Heart right ventricle (tissue), 16 donors: Measurements from ENCODE around the gene PCSK6. TPM values are rescaled to one million over a fixed set of nuclear protein-coding genes. Genes with fewer than 3 reads are reported as not detected.
A peak's percentile ranks its signal among the peaks of the same experiment; 100 is the strongest.

ENCODE experiments used
- ATAC-seq, 8 donors: fragments of 200-7000 bp; cut with Tn5 transposase; one replicate each; pipeline ENCODE4 v1.9.1; 2020; ENCODE audit warnings: mild to moderate bottlenecking in 8 of 8, moderate library complexity in 8 of 8, moderate number of reproducible peaks in 1 of 8
- DNase-seq, 2 donors: peaks; one replicate each; pipeline ENCODE4 v3.0.0-alpha.2; 2020
- H3K27ac ChIP-seq, 10 donors: fragments of 200-600 bp; sonication (generic) in 2 of 10; one replicate each; pipeline versions ENCODE4 v1.5.0 to v1.8.0; 2020 to 2022; ENCODE audit warnings: mild to moderate bottlenecking in 3 of 10
- H3K27me3 ChIP-seq, 7 donors: fragments of 200-600 bp; one replicate each; pipeline ENCODE4 v1.8.0; 2021 to 2022; ENCODE audit warnings: mild to moderate bottlenecking in 2 of 7
- H3K36me3 ChIP-seq, 9 donors: fragments of 200-600 bp; sonication (generic) in 1 of 9; one replicate each; pipeline versions ENCODE4 v1.5.0 to v1.8.0; 2020 to 2022; ENCODE audit warnings: mild to moderate bottlenecking in 2 of 9
- H3K4me1 ChIP-seq, 9 donors: fragments of 200-600 bp; sonication (generic) in 1 of 9; one replicate each; pipeline versions ENCODE4 v1.5.0 to v1.8.0; 2020 to 2022; ENCODE audit warnings: mild to moderate bottlenecking in 4 of 9
- H3K4me3 ChIP-seq, 10 donors: fragments of 200-600 bp; sonication (generic) in 2 of 10; one replicate each; pipeline versions ENCODE4 v1.5.0 to v1.8.0; 2020 to 2022; ENCODE audit warnings: mild to moderate bottlenecking in 7 of 10, moderate library complexity in 2 of 10
- H3K9me3 ChIP-seq, 11 donors: fragments of 200-600 bp in 10 of 11; sonication (generic) in 2 of 11; one replicate each; pipeline versions ENCODE4 v1.5.0 to v1.8.0; 2013 to 2022; ENCODE audit warnings: mild to moderate bottlenecking in 2 of 11, control low read depth in 1 of 11, moderate library complexity in 1 of 11
- WGBS, 2 donors: extraction: QIAGEN DNeasy Blood & Tissue Kit; methylation state at CpG; one replicate each; pipeline ENCODE4 v1.1.7; 2013; ENCODE audit warnings: inconsistent platforms in 1 of 2; 5-methylcytosine and 5-hydroxymethylcytosine counted together
- intact Hi-C, 10 donors: fragments of 100-400 bp; cut with DNase I; formaldehyde crosslinking; loops; one replicate each; pipeline versions ENCODE4 v1.11.1 to v1.14.2; 2022
- polyA plus RNA-seq, 2 donors: library from polyadenylated mRNA; stranded (reverse); fragments of 200-250 nt; gene quantifications; one replicate each; pipeline ENCODE4 v1.2.3, GENCODE V29; 2013
- total RNA-seq, 10 donors: library from RNA; stranded (reverse); fragmentation: NEBNext Ultra II Directional in 3 of 10; extraction: Animal tissue kit (Norgen Biotek cat#: 25700) in 3 of 10; gene quantifications; one replicate each; pipeline versions ENCODE4 v1.2.1 to v1.2.4, GENCODE V29; 2021 to 2023
- TF ChIP-seq, protein P1 (sequence below), 9 donors: fragments of 200-600 bp; sonication (generic) in 2 of 9; IDR thresholded peaks; one replicate each; pipeline versions ENCODE4 v1.5.0 to v1.8.0; 2021 to 2022; ENCODE audit warnings: antibody characterized with exemption in 9 of 9, mild to moderate bottlenecking in 5 of 9, moderate library complexity in 1 of 9
- donor health status: Arrhythmogenic right ventricular cardiomyopathy.
- donor health status: ischemic (EF 13 %, LVEDD 7.1; RV severe dilation, severe dysfunction).
- donor health status: healthy with polysubstance abuse.
- donor health status: DM: no; HTN: yes; CAD: no.
- donor health status: DM: no; HTN: no; CAD: no.
- donor health status: ischemic (EF 25% LVEDD 6.9; RV normal size, moderate dysfunction).
- donor health status: ischemic (EF 25% LVEDD 5.7; RV mildly dilated, moderate dysfunction).
- donor health status: healthy.
- donor health status: DM: yes; HTN: yes; CAD: no.
- donor health status: Ischemic cardiomyopathy.
- donor health status: ischemic (EF 35%, LVEDD 5.7; RV mildly dilated, moderate dysfunction).
- donor health status: nonischemic (EF 11% LVEDD 7.7; RV severe dilation, severe dysfunction).
- donor health status: DM: yes; HTN: yes; CAD: no.
- donor health status: PGD.
- donor health status: ischemic (EF 29% LVEDD 5.4; RV normal size, mild dysfunction).
- donor health status: nonischemic (EF 23%, LVEDD 6.1; RV moderate dilation, normal function).

PCSK6 gene
- total and polyA plus RNA-seq, 12 donors: 4.6 to 34.0 (median 21.7) TPM

DNA sequence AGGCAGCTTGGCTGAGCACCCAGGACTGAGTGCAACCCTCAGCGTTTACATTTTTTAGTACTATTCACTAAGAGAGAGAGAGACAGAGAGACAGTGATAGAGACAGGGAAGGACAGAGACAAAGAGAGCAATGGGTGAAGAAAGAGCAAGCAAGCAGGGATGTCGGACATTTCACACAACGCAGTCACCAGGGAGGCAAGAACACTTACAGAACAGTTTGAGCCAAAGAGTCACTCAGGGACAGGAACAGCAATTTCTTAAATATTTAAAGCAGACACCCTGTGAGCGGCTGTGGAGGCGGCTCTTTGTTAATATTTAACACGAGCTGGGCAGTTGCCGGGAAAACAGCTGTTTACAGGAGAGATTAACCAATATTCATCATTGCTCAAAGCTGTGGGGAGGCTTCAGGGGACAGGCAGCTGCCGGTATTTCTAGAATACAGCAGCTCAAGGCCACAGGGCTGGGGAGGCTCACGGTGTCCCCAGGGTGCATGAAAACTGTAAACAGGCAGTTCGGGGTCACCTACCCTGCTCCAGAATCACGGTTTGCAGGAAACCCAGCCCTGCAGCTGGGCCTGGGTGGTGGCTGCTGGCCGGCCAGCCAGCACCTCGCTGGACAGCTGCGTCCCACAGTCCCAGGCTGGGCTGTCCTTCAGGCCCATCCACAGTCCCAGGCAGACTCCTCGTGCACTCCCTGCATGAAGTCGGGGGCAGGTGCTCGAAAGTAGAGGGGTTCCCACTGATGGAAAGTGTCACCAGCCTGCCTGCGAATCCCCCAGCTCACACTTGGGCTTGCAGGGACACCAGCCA lies 38.8 kb upstream of the PCSK6 start:
- peak overlapping the region in 1 of 10 donors; percentile 7 for H3K4me3 ChIP-seq
- no peaks in the 10 kb centered on the region for H3K36me3 ChIP-seq
- TF ChIP-seq, protein P1, sequence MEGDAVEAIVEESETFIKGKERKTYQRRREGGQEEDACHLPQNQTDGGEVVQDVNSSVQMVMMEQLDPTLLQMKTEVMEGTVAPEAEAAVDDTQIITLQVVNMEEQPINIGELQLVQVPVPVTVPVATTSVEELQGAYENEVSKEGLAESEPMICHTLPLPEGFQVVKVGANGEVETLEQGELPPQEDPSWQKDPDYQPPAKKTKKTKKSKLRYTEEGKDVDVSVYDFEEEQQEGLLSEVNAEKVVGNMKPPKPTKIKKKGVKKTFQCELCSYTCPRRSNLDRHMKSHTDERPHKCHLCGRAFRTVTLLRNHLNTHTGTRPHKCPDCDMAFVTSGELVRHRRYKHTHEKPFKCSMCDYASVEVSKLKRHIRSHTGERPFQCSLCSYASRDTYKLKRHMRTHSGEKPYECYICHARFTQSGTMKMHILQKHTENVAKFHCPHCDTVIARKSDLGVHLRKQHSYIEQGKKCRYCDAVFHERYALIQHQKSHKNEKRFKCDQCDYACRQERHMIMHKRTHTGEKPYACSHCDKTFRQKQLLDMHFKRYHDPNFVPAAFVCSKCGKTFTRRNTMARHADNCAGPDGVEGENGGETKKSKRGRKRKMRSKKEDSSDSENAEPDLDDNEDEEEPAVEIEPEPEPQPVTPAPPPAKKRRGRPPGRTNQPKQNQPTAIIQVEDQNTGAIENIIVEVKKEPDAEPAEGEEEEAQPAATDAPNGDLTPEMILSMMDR (IDR thresholded peaks at IDR 0.05): no peak
- H3K27ac ChIP-seq: peak overlapping the region in 9 of 10 donors; percentile 9 to 73 (median 48)
- H3K4me1 ChIP-seq: peaks cover 6 to 24% (median 17%) of the 10 kb centered on the region in 9 donors
- DNase-seq (peak; percentile 33 to 56), ATAC-seq (peak; percentile 74 to 91 (median 89))
- no peaks in the 10 kb centered on the region for H3K9me3 ChIP-seq
- intact Hi-C loops: loop anchor here in 1 of 10 donors (2.0 kb wide), 1 partner anchor 28 kb away; no protein-coding TSS in a partner anchor
- WGBS, 2 donors: 39 to 46% methylated on average over 18 of the region's 18 CpGs
- H3K27me3 ChIP-seq: peaks cover 0 to 7% (median 0%) of the 10 kb centered on the region in 7 donors

DNA sequence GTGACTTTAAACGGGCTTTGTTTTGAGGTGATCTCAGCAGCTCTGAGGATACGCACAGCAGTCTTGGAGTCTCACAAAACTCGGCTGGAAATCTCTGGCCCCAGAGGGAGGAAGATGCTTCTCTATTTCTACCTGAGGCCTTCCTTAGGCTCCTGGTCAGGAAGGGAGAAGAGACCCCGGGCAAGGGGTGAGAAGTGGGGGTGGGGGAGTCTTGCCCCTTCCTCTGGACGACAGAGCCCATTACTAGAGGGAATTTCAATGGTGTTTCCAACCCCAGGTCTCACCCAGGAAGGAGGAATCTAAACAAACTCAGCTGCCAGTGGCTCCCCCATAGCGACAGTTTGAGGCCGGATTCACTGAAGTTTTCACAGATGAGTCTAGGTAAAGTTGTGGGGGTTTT lies 37.4 kb upstream of the PCSK6 start:
- no peaks in the 10 kb centered on the region for H3K9me3 ChIP-seq
- peaks cover 6 to 24% (median 17%) of the 10 kb centered on the region in 9 donors for H3K4me1 ChIP-seq
- ATAC-seq (no peak), DNase-seq (no peak)
- no peaks in the 10 kb centered on the region for H3K36me3 ChIP-seq
- H3K27me3 ChIP-seq: peaks cover 0 to 8% (median 0%) of the 10 kb centered on the region in 7 donors
- intact Hi-C loops: no loop called here
- TF ChIP-seq, protein P1 (IDR thresholded peaks at IDR 0.05): no peak
- peak overlapping the region in 3 of 10 donors; percentile 67 to 73 (median 70) for H3K27ac ChIP-seq
- H3K4me3 ChIP-seq: no peak overlapping the region
- 88% methylated on average over 7 of the region's 7 CpGs for WGBS, 2 donors

DNA sequence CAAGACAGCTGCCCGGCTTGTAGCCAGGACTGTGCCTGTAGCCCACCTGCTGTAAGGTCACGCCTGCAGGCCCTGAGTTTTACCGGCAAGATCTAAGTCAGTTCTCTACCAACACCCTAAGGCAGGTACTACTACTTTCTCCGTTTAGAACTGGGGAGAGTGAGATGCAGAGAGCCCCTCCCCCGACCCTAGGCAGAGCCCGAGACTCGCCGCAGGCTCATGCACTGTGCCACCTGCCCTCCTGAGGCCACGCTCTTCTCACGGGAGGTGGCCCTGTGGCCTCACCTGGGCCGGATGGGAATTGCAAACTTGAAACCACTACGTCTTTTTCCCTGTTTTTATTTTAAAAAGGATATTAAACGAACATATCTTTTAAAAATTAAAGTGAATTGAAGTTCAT lies 36.9 kb upstream of the PCSK6 start:
- no peaks in the 10 kb centered on the region for H3K36me3 ChIP-seq
- ATAC-seq: no peak
- WGBS, 2 donors: 87 to 90% methylated on average over 13 of the region's 13 CpGs
- H3K27ac ChIP-seq: no peak overlapping the region
- no peak for DNase-seq
- TF ChIP-seq, protein P1 (IDR thresholded peaks at IDR 0.05): no peak
- peaks cover 0 to 8% (median 0%) of the 10 kb centered on the region in 7 donors for H3K27me3 ChIP-seq
- no peak overlapping the region for H3K4me3 ChIP-seq
- intact Hi-C loops: no loop called here
- no peaks in the 10 kb centered on the region for H3K9me3 ChIP-seq
- peaks cover 6 to 24% (median 20%) of the 10 kb centered on the region in 9 donors for H3K4me1 ChIP-seq

DNA sequence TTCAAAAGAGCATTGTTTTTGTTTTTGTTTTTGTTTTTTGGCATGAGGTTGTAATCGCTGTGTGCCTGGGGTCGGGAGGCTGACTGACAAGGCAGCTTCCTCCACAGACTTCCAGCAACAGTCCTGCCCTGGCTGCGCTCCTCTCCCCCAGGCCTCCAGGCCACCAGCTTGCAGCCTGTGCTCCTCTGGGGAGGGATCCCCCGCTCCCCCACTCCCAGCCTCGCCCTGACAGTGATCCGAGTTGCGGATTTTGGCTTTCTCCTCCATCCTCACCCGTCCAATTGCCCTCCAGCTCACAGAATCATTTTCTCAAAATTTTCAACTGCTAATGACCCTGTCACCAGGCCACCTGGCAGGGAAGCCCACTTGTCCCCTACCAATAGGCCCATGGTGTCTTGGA lies 36.5 kb upstream of the PCSK6 start:
- H3K36me3 ChIP-seq: no peaks in the 10 kb centered on the region
- DNase-seq: no peak

More for the DNA sequence above, 36.5 kb upstream of the PCSK6 start:
- TF ChIP-seq, protein P1 (IDR thresholded peaks at IDR 0.05): no peak
- Histone ChIP-seq H3K9me3 (no peaks in the 10 kb centered on the region), H3K27ac (no peak overlapping the region), H3K27me3 (peaks cover 0 to 8% (median 0%) of the 10 kb centered on the region in 7 donors), H3K4me3 (no peak overlapping the region), H3K4me1 (peaks cover 6 to 24% (median 20%) of the 10 kb centered on the region in 9 donors)
- ATAC-seq: no peak
- 79 to 93% methylated on average over 8 of the region's 8 CpGs for WGBS, 2 donors
- intact Hi-C loops: no loop called here
